ENCODE results near the gene SLFN11.
A peak's percentile ranks its signal among the peaks of the same experiment; 100 is the strongest.
"Not testable (repeated sequence)": the region's sequence is repeated elsewhere in the genome, so short reads cannot be mapped to it uniquely, and the experiment has no call there.

The SLFN11 gene

GRCh38 chr17:35373534-35373983, at the start of gene SLFN11:
SLFN11 (minus strand) TSS chr17:35373621; CDS start chr17:35363807, 9,814 bp downstream.
- peak; percentile 16 for DNase-seq

- DNase-seq, result not testable (repeated sequence)
These were observed 47.6 kb upstream of the SLFN11 start for GRCh38 chr17:35421069-35421468.

- no peak for DNase-seq
These were observed 43.2 kb upstream of the SLFN11 start for GRCh38 chr17:35416659-35417058.

GRCh38 chr17:35414707-35415106, 41.3 kb upstream of the SLFN11 start:
- DNase-seq, result not testable (repeated sequence)

- no peak for DNase-seq
These were observed 40.8 kb upstream of the SLFN11 start for GRCh38 chr17:35414247-35414646.

GRCh38 chr17:35407531-35407930, 34.1 kb upstream of the SLFN11 start:
- no peak for DNase-seq

GRCh38 chr17:35406568-35406967, 33.1 kb upstream of the SLFN11 start:
- DNase-seq, result no peak

- DNase-seq, result no peak
These were observed 30.9 kb upstream of the SLFN11 start for GRCh38 chr17:35404360-35404759.

- DNase-seq, result not testable (repeated sequence)
These were observed 20.4 kb upstream of the SLFN11 start for GRCh38 chr17:35393783-35394182.

- DNase-seq, result peak; percentile 23
These were observed 17.2 kb upstream of the SLFN11 start for GRCh38 chr17:35390663-35391062.

GRCh38 chr17:35390156-35390555, 16.7 kb upstream of the SLFN11 start:
- DNase-seq, result no peak

- no peak for DNase-seq
These were observed 14.1 kb upstream of the SLFN11 start for GRCh38 chr17:35387496-35387895.

- no peak for DNase-seq
These were observed 4.3 kb upstream of the SLFN11 start for GRCh38 chr17:35377706-35378105.

- DNase-seq, result no peak
These were observed 3.6 kb upstream of the SLFN11 start for GRCh38 chr17:35377068-35377467.

- no peak for DNase-seq
These were observed 2.8 kb upstream of the SLFN11 start for GRCh38 chr17:35376245-35376644.

GRCh38 chr17:35374766-35375344, 1.4 kb upstream of the SLFN11 start:
- DNase-seq, result no peak

GRCh38 chr17:35373984-35374765, 754 bp upstream of the SLFN11 start:
- no peak for DNase-seq

GRCh38 chr17:35372846-35373533, 431 bp downstream of the SLFN11 start:
- DNase-seq, result no peak

GRCh38 chr17:35371934-35372333, 1.5 kb downstream of the SLFN11 start:
- no peak for DNase-seq

GRCh38 chr17:35368081-35368830, 5.2 kb downstream of the SLFN11 start:
- DNase-seq, result peak; percentile 89

GRCh38 chr17:35361027-35361426, 12.4 kb downstream of the SLFN11 start:
- DNase-seq, result no peak

GRCh38 chr17:35359398-35359797, 14.0 kb downstream of the SLFN11 start:
- DNase-seq, result no peak

GRCh38 chr17:35352284-35352683, 21.1 kb downstream of the SLFN11 start:
- no peak for DNase-seq

Measured in SIG-M5 (cell line).